WTC11 (cell line): ENCODE measurements around the gene DIAPH1.

Experiments used
- ESRRA ChIP-seq: sonication (generic); formaldehyde crosslinking; IDR thresholded peaks from 2 replicates; pipeline ENCODE4 v1.8.1; 2022; ENCODE audit warnings: mild to moderate bottlenecking, missing genetic modification reagents, borderline replicate concordance
- ETV6 ChIP-seq: sonication (generic); formaldehyde crosslinking; IDR thresholded peaks from 2 replicates; pipeline ENCODE4 v1.8.1; 2022; ENCODE audit warnings: mild to moderate bottlenecking, missing genetic modification reagents
- MXD4 ChIP-seq: fragments of 250-450 bp; sonication (Bioruptor Pico); IDR thresholded peaks from 2 replicates; pipeline ENCODE4 v1.8.0; 2021; ENCODE audit warnings: mild to moderate bottlenecking, moderate library complexity, borderline replicate concordance
- OVOL2 ChIP-seq: fragments of 250-450 bp; sonication (Bioruptor Pico); IDR thresholded peaks from 2 replicates; pipeline ENCODE4 v1.9.0; 2021; ENCODE audit warnings: mild to moderate bottlenecking, borderline replicate concordance
- ZNF232 ChIP-seq: sonication (generic); formaldehyde crosslinking; IDR thresholded peaks from 2 replicates; pipeline ENCODE4 v1.8.0; 2022; ENCODE audit warnings: mild to moderate bottlenecking, missing genetic modification reagents

DNA sequence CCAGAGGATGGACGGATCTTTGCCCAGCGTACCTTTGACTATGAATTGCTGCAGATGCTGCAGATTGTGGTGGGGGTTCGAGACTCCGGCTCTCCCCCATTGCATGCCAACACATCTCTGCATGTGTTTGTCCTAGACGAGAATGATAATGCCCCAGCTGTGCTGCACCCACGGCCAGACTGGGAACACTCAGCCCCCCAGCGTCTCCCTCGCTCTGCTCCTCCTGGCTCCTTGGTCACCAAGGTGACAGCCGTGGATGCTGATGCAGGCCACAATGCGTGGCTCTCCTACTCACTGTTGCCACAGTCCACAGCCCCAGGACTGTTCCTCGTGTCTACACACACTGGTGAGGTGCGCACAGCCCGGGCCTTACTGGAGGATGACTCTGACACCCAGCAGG, 128.0 kb downstream of the DIAPH1 start:
- TF ChIP-seq ZNF232 (CRISPR knock-in tag) (no peak), ESRRA (no peak), OVOL2 (CRISPR knock-in tag) (no peak), MXD4 (CRISPR knock-in tag) (no peak), ETV6 (CRISPR knock-in tag) (no peak)
